Smooth muscle cell (in vitro differentiated cells): ENCODE data around the gene ANKRD12. TPM values are rescaled to one million over a fixed set of nuclear protein-coding genes. Genes with fewer than 3 reads are reported as not detected.

Experiments
- DNase-seq: peaks from one replicate; lab custom pipeline; 2025; ENCODE audit not compliant: unreplicated experiment; lab: John Stamatoyannopoulos, UW
- H2AFZ ChIP-seq: fragments of 200-600 bp; sonication (generic); 2 replicates; pipeline ENCODE4 v1.6.0; 2016; ENCODE audit warnings: antibody characterized with exemption, low read depth, mild to moderate bottlenecking
- H3F3A ChIP-seq: fragments of 200-600 bp; sonication (generic); 2 replicates; pipeline ENCODE4 v1.6.0; 2017; ENCODE audit warnings: antibody characterized with exemption, low read depth
- H3K27ac ChIP-seq: fragments of 200-600 bp; sonication (generic); 2 replicates; pipeline ENCODE4 v1.5.1; 2016; ENCODE audit warnings: low read depth, mild to moderate bottlenecking
- H3K27me3 ChIP-seq: fragments of 200-600 bp; sonication (generic); 2 replicates; pipeline ENCODE4 v1.6.1; 2016; ENCODE audit warnings: low read depth, mild to moderate bottlenecking
- H3K36me3 ChIP-seq: fragments of 200-600 bp; sonication (generic); 2 replicates; pipeline ENCODE4 v1.5.1; 2016; ENCODE audit warnings: low read depth
- H3K4me1 ChIP-seq: fragments of 200-600 bp; sonication (generic); 2 replicates; pipeline ENCODE4 v1.5.1; 2016; ENCODE audit warnings: low read depth
- H3K4me2 ChIP-seq: fragments of 200-600 bp; sonication (generic); 2 replicates; pipeline ENCODE4 v1.6.0; 2016; ENCODE audit warnings: mild to moderate bottlenecking
- H3K4me3 ChIP-seq: fragments of 200-600 bp; sonication (generic); 2 replicates; pipeline ENCODE4 v1.5.1; 2016; ENCODE audit warnings: mild to moderate bottlenecking
- H3K79me2 ChIP-seq: fragments of 200-600 bp; sonication (generic); 2 replicates; pipeline ENCODE4 v1.6.0; 2016; ENCODE audit warnings: low read depth, mild to moderate bottlenecking
- H3K9ac ChIP-seq: fragments of 200-600 bp; sonication (generic); 2 replicates; pipeline ENCODE4 v1.6.0; 2016; ENCODE audit warnings: low read depth
- H3K9me3 ChIP-seq: fragments of 200-600 bp; sonication (generic); replicated peaks from 2 replicates; pipeline ENCODE4 v1.5.1; 2016; ENCODE audit warnings: low read depth
- H4K20me1 ChIP-seq: fragments of 200-600 bp; sonication (generic); 2 replicates; pipeline ENCODE4 v1.6.0; 2016; ENCODE audit warnings: low read depth
- WGBS: methylation state at CpG from one replicate; pipeline ENCODE4 v1.1.7; 2016; ENCODE audit warnings: low lambda C conversion rate; 5-methylcytosine and 5-hydroxymethylcytosine counted together
- polyA plus RNA-seq: library from polyadenylated mRNA; unstranded; fragments of >200 nt; fragmentation: Nextera tagmentation; extraction: Ambion mirVana; gene quantifications from 2 replicates; pipeline ENCODE4 v1.2.1, GENCODE V29; 2016
- total RNA-seq: library from RNA; depleted of rRNA; stranded (reverse); fragments of >200 nt; gene quantifications from 2 replicates; pipeline ENCODE4 v1.2.3, GENCODE V29; 2014
- TF ChIP-seq, protein P1 (sequence below): fragments of 200-600 bp; sonication (generic); IDR thresholded peaks from 2 replicates; pipeline ENCODE4 v1.5.1; 2017; ENCODE audit warnings: borderline replicate concordance, mild to moderate bottlenecking, antibody characterized with exemption; ENCODE audit not compliant: insufficient read depth, poor library complexity, severe bottlenecking

The ANKRD12 gene
- total and polyA plus RNA-seq, 2 experiments from 2014 or later = 28.8 to 43.7 TPM

DNA sequence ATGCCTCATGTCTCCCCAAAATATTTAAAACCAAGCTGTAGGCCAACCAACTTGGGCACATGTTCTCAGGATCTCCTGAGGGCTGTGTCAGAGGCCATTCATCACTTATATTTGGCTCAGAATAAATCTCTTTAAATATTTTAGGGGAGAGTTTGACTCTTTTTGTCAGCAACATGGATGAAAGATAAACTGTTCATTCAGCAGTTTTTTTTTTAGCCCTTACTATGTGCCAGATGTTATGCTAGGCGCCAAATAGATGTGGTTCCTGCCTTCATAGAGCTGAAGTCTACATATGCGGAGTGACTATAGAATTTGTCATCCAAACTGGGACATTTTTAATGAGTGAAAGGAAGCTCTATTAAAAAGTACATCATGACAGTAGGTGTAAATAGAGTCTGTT lies 155.5 kb downstream of the ANKRD12 start:
- no peak overlapping the region for H2AFZ ChIP-seq
- H3K9me3 ChIP-seq = no peaks in the 10 kb centered on the region
- H3K4me3 ChIP-seq = no peak overlapping the region
- H3K27me3 ChIP-seq = no peaks in the 10 kb centered on the region
- WGBS = 99% methylated on average over 2 of the region's 2 CpGs
- H3K9ac ChIP-seq = no peak overlapping the region
- TF ChIP-seq, protein P1, sequence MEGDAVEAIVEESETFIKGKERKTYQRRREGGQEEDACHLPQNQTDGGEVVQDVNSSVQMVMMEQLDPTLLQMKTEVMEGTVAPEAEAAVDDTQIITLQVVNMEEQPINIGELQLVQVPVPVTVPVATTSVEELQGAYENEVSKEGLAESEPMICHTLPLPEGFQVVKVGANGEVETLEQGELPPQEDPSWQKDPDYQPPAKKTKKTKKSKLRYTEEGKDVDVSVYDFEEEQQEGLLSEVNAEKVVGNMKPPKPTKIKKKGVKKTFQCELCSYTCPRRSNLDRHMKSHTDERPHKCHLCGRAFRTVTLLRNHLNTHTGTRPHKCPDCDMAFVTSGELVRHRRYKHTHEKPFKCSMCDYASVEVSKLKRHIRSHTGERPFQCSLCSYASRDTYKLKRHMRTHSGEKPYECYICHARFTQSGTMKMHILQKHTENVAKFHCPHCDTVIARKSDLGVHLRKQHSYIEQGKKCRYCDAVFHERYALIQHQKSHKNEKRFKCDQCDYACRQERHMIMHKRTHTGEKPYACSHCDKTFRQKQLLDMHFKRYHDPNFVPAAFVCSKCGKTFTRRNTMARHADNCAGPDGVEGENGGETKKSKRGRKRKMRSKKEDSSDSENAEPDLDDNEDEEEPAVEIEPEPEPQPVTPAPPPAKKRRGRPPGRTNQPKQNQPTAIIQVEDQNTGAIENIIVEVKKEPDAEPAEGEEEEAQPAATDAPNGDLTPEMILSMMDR = no peak
- H3K4me2 ChIP-seq = no peak overlapping the region
- H4K20me1 ChIP-seq = no peaks in the 10 kb centered on the region
- H3K36me3 ChIP-seq = no peaks in the 10 kb centered on the region
- H3K4me1 ChIP-seq = peaks cover 4% of the 10 kb centered on the region
- DNase-seq = no peak
- H3K27ac ChIP-seq = no peak overlapping the region
- H3K79me2 ChIP-seq = no peaks in the 10 kb centered on the region
- H3F3A ChIP-seq = no peaks in the 10 kb centered on the region

DNA sequence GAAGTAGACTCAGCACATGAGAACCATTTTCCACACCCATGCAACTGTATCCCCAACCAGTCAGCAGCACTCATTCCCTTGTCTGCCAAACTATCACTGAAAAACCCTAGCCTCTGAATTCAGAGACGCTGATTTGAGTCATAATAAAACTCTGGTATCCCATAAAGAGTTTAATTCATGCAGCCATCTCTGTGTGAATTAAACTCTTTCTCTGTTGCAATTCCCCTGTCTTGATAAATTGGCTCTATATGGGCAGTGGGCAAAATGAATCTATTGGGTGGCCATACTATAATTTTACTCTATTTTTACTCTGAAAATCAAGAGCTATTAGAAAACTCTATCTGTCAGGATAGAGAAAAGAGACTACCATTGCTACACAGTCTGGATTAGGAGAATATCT lies 157.4 kb downstream of the ANKRD12 start:
- H3K27ac ChIP-seq = no peak overlapping the region
- TF ChIP-seq, protein P1 = no peak
- DNase-seq = no peak
- no peaks in the 10 kb centered on the region for H3K9me3 ChIP-seq
- 93% methylated on average over 1 of the region's 1 CpG for WGBS
- peaks cover 4% of the 10 kb centered on the region for H3K4me1 ChIP-seq
- no peaks in the 10 kb centered on the region for H4K20me1 ChIP-seq
- H3K9ac ChIP-seq = no peak overlapping the region
- H3K36me3 ChIP-seq = no peaks in the 10 kb centered on the region
- no peaks in the 10 kb centered on the region for H3K27me3 ChIP-seq
- H2AFZ ChIP-seq = no peak overlapping the region
- H3K4me3 ChIP-seq = no peak overlapping the region
- H3K4me2 ChIP-seq = no peak overlapping the region
- no peaks in the 10 kb centered on the region for H3F3A ChIP-seq
- no peaks in the 10 kb centered on the region for H3K79me2 ChIP-seq

DNA sequence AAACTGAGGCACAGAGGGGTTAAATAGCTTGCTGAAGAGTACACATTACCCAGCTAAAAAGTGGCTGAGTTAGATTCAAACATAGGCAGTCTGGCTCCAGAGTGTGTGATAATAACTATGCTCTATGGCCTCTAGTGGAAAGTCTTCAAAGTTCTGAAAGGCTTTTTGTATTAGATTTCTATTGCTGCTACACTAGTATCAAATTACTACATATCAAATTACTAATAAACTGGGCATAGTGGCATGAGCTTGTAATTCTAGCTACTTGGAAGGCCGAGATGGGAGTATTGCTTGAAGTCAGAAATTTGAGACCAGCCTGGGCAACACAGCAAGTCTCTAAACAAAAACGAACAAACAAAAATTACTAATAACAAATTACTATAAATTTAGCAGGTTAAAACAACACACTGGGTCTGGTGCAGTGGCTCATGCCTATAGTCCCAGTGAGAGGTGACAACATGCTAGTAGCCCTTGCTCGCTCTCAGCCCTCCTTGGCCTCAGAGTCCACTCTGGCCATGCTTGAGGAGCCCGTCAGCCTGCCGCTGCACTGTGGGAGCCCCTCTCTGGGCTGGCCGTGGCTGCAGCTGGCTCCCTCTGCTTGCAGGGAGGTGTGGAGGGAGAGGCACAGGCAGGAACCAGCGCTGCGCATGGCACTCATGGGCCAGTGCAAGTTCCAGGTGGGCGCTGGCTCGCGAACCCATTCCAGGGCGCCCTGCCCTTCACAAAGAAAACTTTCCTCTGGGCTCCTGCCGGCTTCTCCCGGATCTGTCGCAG lies 159.8 kb downstream of the ANKRD12 start:
- no peaks in the 10 kb centered on the region for H3K27me3 ChIP-seq
- no peak overlapping the region for H2AFZ ChIP-seq
- H3K9me3 ChIP-seq = no peaks in the 10 kb centered on the region
- TF ChIP-seq, protein P1 = no peak
- no peak overlapping the region for H3K9ac ChIP-seq
- no peaks in the 10 kb centered on the region for H3F3A ChIP-seq
- H4K20me1 ChIP-seq = no peaks in the 10 kb centered on the region
- no peaks in the 10 kb centered on the region for H3K4me1 ChIP-seq
- 96% methylated on average over 14 of the region's 15 CpGs for WGBS
- no peak overlapping the region for H3K4me3 ChIP-seq
- no peak overlapping the region for H3K4me2 ChIP-seq
- H3K79me2 ChIP-seq = no peaks in the 10 kb centered on the region
- no peak overlapping the region for H3K27ac ChIP-seq
- DNase-seq = no peak
- H3K36me3 ChIP-seq = no peaks in the 10 kb centered on the region

DNA sequence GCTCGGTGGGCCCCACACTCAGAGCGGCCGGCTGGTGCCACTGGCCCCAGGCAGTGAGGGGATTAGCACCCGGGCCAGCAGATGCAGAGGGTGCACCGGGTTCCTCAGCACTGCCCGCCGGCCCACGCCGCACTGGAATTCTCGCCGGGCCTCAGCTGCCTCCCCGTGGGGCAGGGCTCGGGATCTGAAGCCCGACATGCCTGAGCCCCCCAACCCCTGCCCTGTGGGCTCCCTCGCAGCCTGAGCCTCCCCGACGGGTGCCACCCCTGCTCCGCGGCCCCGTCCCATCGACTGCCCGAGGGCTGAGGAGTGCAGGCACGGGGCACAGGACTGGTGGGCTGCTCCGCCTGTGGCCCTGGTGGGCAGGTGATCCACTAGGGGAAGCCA lies 160.4 kb downstream of the ANKRD12 start:
- no peaks in the 10 kb centered on the region for H3K36me3 ChIP-seq
- no peak overlapping the region for H3K4me2 ChIP-seq
- no peaks in the 10 kb centered on the region for H4K20me1 ChIP-seq
- no peak overlapping the region for H3K9ac ChIP-seq
- no peaks in the 10 kb centered on the region for H3K27me3 ChIP-seq
- H3K79me2 ChIP-seq = no peaks in the 10 kb centered on the region
- no peak overlapping the region for H3K27ac ChIP-seq
- H3K4me3 ChIP-seq = no peak overlapping the region
- 97% methylated on average over 24 of the region's 24 CpGs for WGBS
- no peak for DNase-seq
- H2AFZ ChIP-seq = no peak overlapping the region
- H3K4me1 ChIP-seq = no peaks in the 10 kb centered on the region
- no peaks in the 10 kb centered on the region for H3K9me3 ChIP-seq
- H3F3A ChIP-seq = no peaks in the 10 kb centered on the region
- TF ChIP-seq, protein P1 = no peak
